ENCODE measurements around the gene TLNRD1.

Gene TLNRD1

GRCh38 chr15:81018197-81018596, 17.5 kb downstream of the TLNRD1 start:
- Histone ChIP-seq H3F3A (ENCODE audit: insufficient read depth, low read length) (peaks cover 8% of the 10 kb centered on the region), H4K20me1 (ENCODE audit: insufficient read depth, low read length) (no peaks in the 10 kb centered on the region), H3K9me3 (replicated peaks; ENCODE audit: insufficient read depth, low read length) (no peaks in the 10 kb centered on the region), H3K36me3 (replicated peaks; ENCODE audit: insufficient read depth, low read length) (no peaks in the 10 kb centered on the region), H3K27ac (ENCODE audit: low read length) (no peak overlapping the region), H3K4me1 (ENCODE audit: low read length) (peaks cover 7% of the 10 kb centered on the region), H3K79me2 (ENCODE audit: low read length) (no peaks in the 10 kb centered on the region), H3K9me2 (replicated peaks; ENCODE audit: insufficient read depth, low read length) (no peaks in the 10 kb centered on the region), H2AFZ (ENCODE audit: low read length) (no peak overlapping the region), H3K4me2 (ENCODE audit: low read depth, low read length) (no peak overlapping the region), H3K4me3 (ENCODE audit: low read length) (no peak overlapping the region), H3K9ac (ENCODE audit: low read length) (no peak overlapping the region), H3K27me3 (replicated peaks; ENCODE audit: insufficient read depth, low read length) (no peaks in the 10 kb centered on the region)
- no peak for DNase-seq
- TF ChIP-seq, protein P1, sequence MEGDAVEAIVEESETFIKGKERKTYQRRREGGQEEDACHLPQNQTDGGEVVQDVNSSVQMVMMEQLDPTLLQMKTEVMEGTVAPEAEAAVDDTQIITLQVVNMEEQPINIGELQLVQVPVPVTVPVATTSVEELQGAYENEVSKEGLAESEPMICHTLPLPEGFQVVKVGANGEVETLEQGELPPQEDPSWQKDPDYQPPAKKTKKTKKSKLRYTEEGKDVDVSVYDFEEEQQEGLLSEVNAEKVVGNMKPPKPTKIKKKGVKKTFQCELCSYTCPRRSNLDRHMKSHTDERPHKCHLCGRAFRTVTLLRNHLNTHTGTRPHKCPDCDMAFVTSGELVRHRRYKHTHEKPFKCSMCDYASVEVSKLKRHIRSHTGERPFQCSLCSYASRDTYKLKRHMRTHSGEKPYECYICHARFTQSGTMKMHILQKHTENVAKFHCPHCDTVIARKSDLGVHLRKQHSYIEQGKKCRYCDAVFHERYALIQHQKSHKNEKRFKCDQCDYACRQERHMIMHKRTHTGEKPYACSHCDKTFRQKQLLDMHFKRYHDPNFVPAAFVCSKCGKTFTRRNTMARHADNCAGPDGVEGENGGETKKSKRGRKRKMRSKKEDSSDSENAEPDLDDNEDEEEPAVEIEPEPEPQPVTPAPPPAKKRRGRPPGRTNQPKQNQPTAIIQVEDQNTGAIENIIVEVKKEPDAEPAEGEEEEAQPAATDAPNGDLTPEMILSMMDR (IDR thresholded peaks at IDR 0.05; ENCODE audit: low read length): no peak
- TF ChIP-seq EZH2 (optimal IDR thresholded peaks at IDR 0.05; ENCODE audit: low read depth, low read length): no peak
- TF ChIP-seq EZH2phosphoT487 (IDR thresholded peaks at IDR 0.05; ENCODE audit: low read length): no peak

- no peaks in the 10 kb centered on the region for H3K9me3 ChIP-seq (replicated peaks; ENCODE audit: insufficient read depth, low read length)
- H3K27ac ChIP-seq (ENCODE audit: low read length): no peak overlapping the region
- H2AFZ ChIP-seq (ENCODE audit: low read length): no peak overlapping the region
- no peaks in the 10 kb centered on the region for H4K20me1 ChIP-seq (ENCODE audit: insufficient read depth, low read length)
- H3K27me3 ChIP-seq (replicated peaks; ENCODE audit: insufficient read depth, low read length): no peaks in the 10 kb centered on the region
- peaks cover 17% of the 10 kb centered on the region for H3F3A ChIP-seq (ENCODE audit: insufficient read depth, low read length)
- no peak overlapping the region for H3K4me3 ChIP-seq (ENCODE audit: low read length)
- TF ChIP-seq EZH2phosphoT487 (IDR thresholded peaks at IDR 0.05; ENCODE audit: low read length): no peak
- TF ChIP-seq, protein P1 (IDR thresholded peaks at IDR 0.05; ENCODE audit: low read length): no peak
- TF ChIP-seq EZH2 (optimal IDR thresholded peaks at IDR 0.05; ENCODE audit: low read depth, low read length): no peak
- no peak overlapping the region for H3K4me2 ChIP-seq (ENCODE audit: low read depth, low read length)
- H3K9ac ChIP-seq (ENCODE audit: low read length): no peak overlapping the region
- no peaks in the 10 kb centered on the region for H3K36me3 ChIP-seq (replicated peaks; ENCODE audit: insufficient read depth, low read length)
- DNase-seq: no peak
- H3K9me2 ChIP-seq (replicated peaks; ENCODE audit: insufficient read depth, low read length): no peaks in the 10 kb centered on the region
- no peaks in the 10 kb centered on the region for H3K79me2 ChIP-seq (ENCODE audit: low read length)
- H3K4me1 ChIP-seq (ENCODE audit: low read length): peaks cover 20% of the 10 kb centered on the region
Observed at GRCh38 chr15:81021321-81021720, 20.6 kb downstream of the TLNRD1 start.

GRCh38 chr15:81023483-81024264, 23.0 kb downstream of the TLNRD1 start:
- Histone ChIP-seq H3K4me2 (ENCODE audit: low read depth, low read length) (peak overlapping the region; percentile 96), H2AFZ (ENCODE audit: low read length) (peak overlapping the region; percentile 82), H3K27ac (ENCODE audit: low read length) (peak overlapping the region; percentile 93), H4K20me1 (ENCODE audit: insufficient read depth, low read length) (no peaks in the 10 kb centered on the region), H3K36me3 (replicated peaks; ENCODE audit: insufficient read depth, low read length) (no peaks in the 10 kb centered on the region), H3K79me2 (ENCODE audit: low read length) (no peaks in the 10 kb centered on the region), H3K4me3 (ENCODE audit: low read length) (peak overlapping the region; percentile 45), H3K9ac (ENCODE audit: low read length) (peak overlapping the region; percentile 52; the same call in 1 of the 2 replicates), H3K9me3 (replicated peaks; ENCODE audit: insufficient read depth, low read length) (no peaks in the 10 kb centered on the region), H3K9me2 (replicated peaks; ENCODE audit: insufficient read depth, low read length) (no peaks in the 10 kb centered on the region), H3F3A (ENCODE audit: insufficient read depth, low read length) (peaks cover 17% of the 10 kb centered on the region), H3K4me1 (ENCODE audit: low read length) (peaks cover 20% of the 10 kb centered on the region), H3K27me3 (replicated peaks; ENCODE audit: insufficient read depth, low read length) (no peaks in the 10 kb centered on the region)
- TF ChIP-seq, protein P1 (IDR thresholded peaks at IDR 0.05; ENCODE audit: low read length): no peak
- TF ChIP-seq EZH2 (optimal IDR thresholded peaks at IDR 0.05; ENCODE audit: low read depth, low read length) (no peak), EZH2phosphoT487 (IDR thresholded peaks at IDR 0.05; ENCODE audit: low read length) (no peak)
- DNase-seq: peak; percentile 82
